NCI-H2029 (cell line): ENCODE data around the gene OLFM1.
A peak's percentile ranks its signal among the peaks of the same experiment; 100 is the strongest.

Experiments
- DNase-seq: peaks from one replicate; lab custom pipeline; 2025; lab: John Stamatoyannopoulos, UW

The OLFM1 gene

DNA sequence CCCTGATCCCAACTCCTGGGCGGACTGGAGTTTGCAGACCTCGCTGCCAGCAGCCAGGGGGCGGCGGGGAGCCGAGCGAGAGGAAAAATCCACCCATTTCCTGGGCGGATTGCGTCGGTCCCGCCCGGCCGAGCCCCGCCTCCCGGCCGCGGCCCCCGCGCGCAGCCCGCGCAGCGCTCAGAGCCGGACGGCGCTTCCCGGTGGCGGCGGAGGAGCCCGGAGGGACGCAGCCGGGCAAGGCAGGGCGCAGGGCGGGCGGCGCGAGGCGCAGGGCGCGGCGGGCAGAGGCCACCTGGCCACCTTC lies at the start of gene OLFM1:
Gene OLFM1, plus strand, starts transcription at position 180 of the 304 bp plus-strand sequence. CDS start 322 bp downstream, outside the sequence.
- peak; percentile 73 for DNase-seq

GRCh38 chr9:135038331-135038730 lies 49.1 kb upstream of the OLFM1 start:
- DNase-seq: no peak

DNA sequence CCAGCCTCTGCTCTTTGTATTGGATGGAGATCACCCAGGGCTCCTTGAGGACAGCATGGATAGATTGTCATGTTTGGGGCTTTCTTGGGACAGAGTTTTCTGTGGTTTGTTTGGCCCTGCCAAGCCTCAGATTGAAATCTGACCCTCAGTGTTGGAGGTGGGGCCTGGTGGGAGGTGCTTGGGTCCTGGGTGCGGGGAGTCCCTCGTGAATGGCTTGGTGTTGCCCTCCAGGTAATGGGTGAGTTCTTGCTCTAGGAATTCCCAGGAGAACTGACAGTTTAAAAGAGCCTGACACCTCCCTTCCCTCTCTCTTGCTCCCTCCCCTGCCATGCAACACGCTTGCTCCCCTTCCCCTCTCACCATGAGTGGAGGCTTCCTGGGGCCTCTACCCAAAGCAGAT lies 48.6 kb upstream of the OLFM1 start:
- no peak for DNase-seq

DNA sequence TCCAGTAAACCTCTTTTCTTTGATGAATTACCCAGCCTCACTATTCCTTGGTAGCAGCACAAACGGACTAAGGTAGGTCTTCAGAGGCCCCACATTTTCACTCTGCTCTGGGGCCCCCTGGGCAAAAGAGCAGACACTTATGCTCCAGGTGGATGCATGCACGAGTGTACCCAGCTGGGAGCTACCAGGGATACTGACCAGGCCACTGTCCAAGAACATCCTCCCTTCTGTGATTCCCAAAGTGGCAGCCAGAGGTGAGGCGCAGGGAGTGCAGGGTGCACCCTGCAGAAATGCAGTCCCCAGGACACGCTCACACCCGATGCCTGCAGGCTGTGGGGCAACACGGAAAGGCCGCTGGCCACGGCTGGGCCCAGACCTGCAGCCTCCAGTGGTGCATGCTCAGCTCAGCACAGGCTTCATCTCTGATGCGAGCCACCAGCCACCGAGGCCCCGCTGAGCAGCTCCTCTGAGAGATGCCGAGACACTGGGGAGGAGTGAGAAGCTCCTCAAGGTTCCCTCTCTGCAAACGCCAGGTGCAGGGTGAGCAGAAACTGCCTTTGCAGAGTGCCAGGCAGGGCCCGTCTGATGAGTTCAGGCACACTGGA lies 48.1 kb upstream of the OLFM1 start:
- DNase-seq: no peak

DNA sequence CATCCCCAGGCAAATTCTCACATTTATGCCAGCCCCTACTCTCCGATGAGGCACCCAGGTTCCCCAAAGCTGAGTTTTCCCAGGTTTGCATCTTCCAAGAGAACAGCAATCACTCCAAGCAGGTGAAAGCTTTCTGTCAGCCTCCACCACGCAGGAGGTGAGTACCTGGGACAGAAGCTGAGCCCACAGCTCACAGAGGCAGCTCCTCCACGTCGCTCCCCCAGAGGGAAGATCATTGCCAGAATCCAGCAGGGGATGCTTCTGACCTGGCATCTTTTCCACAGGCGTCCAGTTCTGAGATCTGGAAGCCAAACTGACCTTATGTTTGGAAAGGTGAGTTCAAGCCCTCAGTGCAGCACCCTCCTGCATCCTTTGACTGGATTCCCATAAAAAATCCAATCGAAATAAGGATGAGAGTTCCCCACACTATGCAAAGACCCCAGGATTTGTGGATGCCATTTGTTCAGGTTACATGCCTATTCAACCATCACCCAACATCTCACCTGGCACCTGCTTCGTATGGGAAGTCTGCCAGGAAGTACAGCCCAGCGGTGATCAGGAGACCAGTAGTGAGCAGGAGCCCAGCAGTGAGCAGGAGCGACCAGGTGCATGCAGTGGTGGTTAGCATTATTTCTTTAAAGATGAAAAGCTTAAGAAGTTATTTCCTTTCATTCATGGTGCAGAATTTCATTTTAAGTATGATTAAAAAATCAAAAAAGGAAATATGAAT lies 47.4 kb upstream of the OLFM1 start:
- DNase-seq: no peak

DNA sequence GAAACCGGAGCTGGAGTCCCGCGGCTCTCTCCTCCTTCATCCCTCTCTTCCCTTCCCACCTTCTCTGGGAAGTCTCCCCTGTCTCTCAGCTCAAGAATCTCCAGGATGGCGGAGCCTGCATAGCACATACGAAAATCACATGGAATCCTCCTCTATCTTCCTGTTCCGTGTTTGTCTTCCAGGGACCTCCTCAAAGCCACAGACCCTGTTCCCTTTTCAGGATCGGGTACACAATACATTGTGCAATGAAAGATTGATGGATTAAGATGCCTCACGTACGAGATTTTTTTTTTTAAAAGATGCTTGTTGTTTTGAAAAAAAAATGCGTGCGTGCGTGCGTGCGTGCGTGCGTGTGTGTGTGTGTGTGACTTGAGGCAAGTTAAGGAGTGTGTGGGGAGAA lies 46.6 kb upstream of the OLFM1 start:
- DNase-seq: no peak

GRCh38 chr9:135043345-135043744 lies 44.1 kb upstream of the OLFM1 start:
- no peak for DNase-seq

DNA sequence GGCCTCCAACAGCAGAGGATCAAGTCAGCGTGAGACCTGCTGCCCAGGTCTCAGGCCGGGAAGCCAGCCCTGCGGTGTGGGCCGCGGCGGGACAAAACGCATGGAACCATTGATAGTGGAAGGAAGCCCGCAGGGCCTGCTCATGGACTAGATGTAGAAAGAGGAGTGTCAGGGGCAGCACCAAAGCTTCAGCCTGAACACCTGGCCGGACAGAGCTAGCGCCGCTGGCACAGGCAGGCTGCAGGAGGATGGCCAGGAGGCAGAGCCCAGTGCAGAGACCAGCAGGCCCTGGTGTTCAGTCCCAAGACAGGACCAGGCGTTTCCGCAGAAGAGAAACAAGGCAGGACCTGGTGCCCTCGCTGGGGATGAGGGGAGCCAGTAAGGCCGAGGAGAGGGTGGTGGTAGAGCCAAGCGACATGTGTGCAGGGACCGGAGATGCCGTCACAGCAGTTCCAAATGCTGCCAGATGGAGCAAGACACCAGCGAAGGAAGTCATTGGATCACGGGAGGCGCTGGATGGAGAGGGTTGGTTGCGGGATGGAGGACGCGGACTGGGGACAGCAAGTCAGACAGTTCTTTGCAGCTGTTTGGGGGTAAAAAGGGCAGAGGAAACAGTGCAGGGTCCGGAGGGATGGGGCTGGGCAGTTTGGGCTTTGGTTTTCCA lies 42.1 kb upstream of the OLFM1 start:
- no peak for DNase-seq

- DNase-seq: no peak
Measured at GRCh38 chr9:135045928-135046738, 41.3 kb upstream of the OLFM1 start.

- no peak for DNase-seq
Measured at GRCh38 chr9:135046739-135047350, 40.6 kb upstream of the OLFM1 start.

- no peak for DNase-seq
Measured at GRCh38 chr9:135047521-135047920, 39.9 kb upstream of the OLFM1 start.

- no peak for DNase-seq
Measured at GRCh38 chr9:135048046-135048757, 39.3 kb upstream of the OLFM1 start.

DNA sequence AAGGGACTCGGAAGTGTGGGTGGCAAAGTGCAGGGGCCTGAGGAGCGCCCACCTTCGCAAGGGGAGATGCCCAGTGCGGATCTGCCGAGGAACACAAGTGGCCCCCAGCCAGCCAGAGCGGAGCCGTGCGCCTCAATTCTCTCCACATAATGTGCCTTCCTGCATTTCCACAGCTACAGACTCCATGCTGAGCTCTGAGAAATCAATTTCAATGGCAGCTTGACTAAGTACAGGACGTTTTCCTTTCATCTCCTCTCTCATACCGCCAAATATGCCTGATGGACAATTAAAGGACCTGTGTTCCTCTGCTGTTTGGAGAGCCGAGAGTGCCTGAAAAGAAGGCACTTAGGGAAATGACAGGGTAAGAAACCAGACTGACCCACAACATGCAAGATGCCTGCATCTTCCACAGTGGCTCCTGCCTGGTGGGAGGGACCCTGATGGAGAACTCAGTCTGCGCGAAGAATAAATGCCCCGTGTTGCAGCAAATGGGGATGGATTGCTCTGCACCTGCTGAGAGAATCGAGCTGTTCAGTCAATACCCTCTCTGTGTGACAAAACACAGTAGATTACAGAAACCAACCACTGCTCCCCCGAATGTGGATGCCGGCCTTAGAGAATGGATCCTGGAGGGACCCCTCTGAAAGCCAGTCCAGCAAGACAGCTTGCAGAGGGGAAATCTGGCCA lies 38.6 kb upstream of the OLFM1 start:
- no peak for DNase-seq

DNA sequence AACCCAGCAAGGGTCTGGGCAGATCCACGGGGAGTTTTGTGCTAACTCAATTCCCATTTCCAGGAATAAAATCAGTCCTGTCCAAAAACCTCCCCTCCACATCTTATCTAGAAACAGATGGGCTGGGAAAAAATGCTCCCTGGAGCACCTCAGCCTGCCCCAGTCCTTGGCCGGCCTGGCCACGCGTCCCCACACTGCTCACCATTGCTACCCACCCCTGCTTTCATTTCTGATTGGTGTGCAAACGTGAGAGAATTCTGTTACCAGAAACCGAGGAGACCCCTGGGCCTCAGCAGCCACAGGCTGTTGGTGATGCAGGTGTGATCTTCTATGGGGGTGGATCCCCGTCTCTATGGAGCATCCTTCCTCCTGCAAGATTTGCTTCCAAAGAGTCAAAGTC lies 38.0 kb upstream of the OLFM1 start:
- no peak for DNase-seq

DNA sequence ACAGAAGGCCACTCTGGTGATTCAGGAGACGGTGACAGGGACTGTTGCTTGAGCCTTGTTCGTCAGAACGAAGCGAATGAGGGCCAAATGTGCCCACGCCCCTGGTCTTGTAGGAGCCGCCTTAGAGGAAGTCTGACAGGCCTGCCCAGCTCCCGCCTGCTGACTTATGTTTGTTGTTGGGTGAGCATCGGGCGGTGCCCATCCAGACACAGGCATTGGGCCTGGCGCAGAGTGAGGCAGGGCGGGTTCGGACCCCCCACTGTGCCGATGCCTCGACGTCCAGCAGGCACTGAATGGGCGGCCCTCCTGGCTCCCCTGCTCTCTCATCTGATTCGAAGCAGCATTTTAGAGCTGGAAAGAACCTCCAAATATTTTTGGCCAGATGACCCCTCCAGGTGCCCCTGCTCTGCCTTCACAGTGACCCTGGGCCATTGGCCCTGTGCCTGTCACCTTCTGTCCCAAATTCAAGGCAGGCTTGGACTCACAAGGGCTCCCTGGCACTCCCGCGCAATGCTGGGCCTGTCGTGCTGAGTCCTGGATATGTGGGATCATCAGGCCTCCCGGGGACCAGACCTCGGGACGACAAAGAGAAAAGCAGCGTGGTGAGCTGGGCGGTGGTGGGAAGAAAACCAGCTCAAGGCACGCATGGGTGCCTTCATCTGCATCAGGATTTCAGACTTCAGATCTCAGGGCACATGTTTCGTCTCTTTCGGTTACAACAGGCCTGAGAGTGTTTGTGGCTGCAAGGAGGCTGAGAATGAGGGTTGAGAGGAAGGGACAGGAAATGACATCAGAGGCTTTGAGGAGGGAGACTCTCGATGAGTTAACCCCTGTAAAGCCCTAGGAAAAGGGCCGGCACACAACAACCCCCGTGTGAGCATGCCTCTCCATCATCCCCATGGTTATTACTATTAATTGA lies 37.1 kb upstream of the OLFM1 start:
- DNase-seq: no peak

DNA sequence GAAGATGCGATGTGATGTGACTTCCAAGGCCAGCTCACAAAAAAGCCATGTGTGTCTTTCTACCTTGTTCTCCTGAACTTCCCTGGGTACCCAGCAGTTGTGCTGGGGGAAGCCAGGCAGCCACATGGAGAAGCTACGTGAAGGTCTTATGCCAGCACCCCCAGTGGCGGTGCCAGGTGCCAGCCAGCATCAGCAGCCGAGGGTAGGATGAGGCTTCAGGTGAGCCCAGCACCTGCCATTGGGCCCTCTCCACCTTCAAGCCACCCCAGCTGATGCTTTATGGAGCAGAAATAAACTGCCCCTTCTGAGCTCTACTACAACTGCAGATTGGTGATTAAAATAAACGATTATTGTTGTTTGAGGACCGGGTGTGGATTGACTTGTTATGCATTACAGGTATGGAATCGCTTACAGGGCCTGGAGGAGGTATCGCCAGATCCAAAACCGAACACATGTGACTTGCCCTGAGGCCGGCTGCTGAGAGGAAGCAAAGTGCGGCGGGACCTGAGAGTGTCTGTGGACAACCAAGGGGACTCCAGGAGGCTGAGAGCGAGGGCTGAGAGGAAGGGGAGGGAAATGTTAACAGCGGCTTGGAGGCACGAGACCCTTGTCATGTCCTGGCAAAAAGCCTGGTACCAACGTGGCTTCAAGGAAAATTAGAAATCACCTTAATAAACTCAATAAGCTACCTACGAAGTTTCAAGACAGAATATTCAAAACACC lies 36.0 kb upstream of the OLFM1 start:
- no peak for DNase-seq

DNA sequence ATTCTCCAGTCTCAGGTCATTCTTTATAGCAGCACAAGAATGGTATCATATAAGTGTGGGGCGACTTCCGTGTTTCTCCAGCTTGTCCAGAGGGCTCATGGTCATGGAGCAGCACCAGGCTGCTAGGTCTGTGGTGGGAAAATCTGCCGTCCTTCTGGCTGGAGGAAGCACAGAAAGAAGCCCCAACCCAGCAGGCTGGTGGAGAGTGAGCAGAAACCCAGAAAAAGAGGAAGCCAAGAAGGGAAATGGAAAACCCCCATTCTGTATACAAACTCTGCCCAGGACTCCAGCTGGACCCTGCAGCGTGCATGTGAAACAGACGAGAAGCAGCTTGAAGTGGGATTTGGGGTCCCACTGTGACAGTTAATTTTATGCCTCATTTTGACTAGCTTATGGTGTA lies 34.3 kb upstream of the OLFM1 start:
- no peak for DNase-seq

DNA sequence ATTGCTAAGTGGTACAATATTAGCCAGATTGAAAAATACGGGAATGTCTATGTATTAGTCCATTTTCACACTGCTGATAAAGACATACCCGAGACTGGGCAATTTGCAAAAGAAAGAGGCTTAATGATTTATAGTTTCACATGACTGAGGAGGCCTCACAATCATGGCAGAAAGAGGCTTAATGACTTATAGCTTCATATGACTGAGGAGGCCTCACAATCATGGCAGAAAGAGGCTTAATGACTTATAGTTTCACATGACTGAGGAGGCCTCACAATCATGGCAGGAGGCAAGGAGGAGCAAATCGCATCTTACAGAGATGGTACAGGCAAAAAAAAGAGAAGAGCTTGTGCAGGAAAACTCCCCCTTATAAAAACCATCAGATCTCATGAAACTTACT lies 32.3 kb upstream of the OLFM1 start:
- DNase-seq: no peak

GRCh38 chr9:135056541-135056940 lies 30.9 kb upstream of the OLFM1 start:
- no peak for DNase-seq
